Peyer's patch (tissue), 4 donors: ENCODE results near the gene SLC7A7. TPM values are rescaled to one million over a fixed set of nuclear protein-coding genes. Genes with fewer than 3 reads are reported as not detected.
"Not testable (repeated sequence)": the region's sequence is repeated elsewhere in the genome, so short reads cannot be mapped to it uniquely, and the experiment has no call there.

Experiments
- DNase-seq, 3 donors: peaks; one replicate each; pipeline ENCODE4 v3.0.0-alpha.2; 2017 to 2019
- H3K27ac ChIP-seq, 4 donors: fragments of 200-600 bp; sonication (generic); one replicate each; pipeline ENCODE4 v1.5.1; 2016 to 2019
- H3K27me3 ChIP-seq, 2 donors: fragments of 200-600 bp; sonication (generic); one replicate each; pipeline ENCODE4 v1.5.1; 2019
- H3K36me3 ChIP-seq, 3 donors: fragments of 200-600 bp; sonication (generic); one replicate each; pipeline ENCODE4 v1.5.1; 2016 to 2019
- H3K4me1 ChIP-seq, 4 donors: fragments of 200-600 bp; sonication (generic); one replicate each; pipeline ENCODE4 v1.5.1; 2016 to 2019
- H3K4me3 ChIP-seq, 4 donors: fragments of 200-600 bp; sonication (generic); 1 replicate in 3 of 4; 2 replicates in 1 of 4; pipeline ENCODE4 v1.5.1; 2016 to 2019; ENCODE audit warnings: mild to moderate bottlenecking in 1 of 4
- H3K9me3 ChIP-seq, 4 donors: fragments of 200-600 bp; sonication (generic); one replicate each; pipeline ENCODE4 v1.5.1; 2016 to 2019; ENCODE audit warnings: mild to moderate bottlenecking in 1 of 4
- POLR2A ChIP-seq, 2 donors: fragments of 450-650 bp; IDR thresholded peaks; one replicate each; pipeline ENCODE4 v1.5.1; 2017; ENCODE audit warnings: antibody characterized with exemption in 2 of 2, mild to moderate bottlenecking in 2 of 2, moderate library complexity in 2 of 2
- total RNA-seq, 4 donors: library from RNA; depleted of rRNA; stranded (reverse); fragments of >200 nt; gene quantifications; one replicate each; pipeline ENCODE4 v1.1.0, GENCODE V29; 2016
- TF ChIP-seq, protein P1 (sequence below), 6 experiments: fragments of 450-650 bp in 4 of 6; fragments of 200-600 bp in 2 of 6; sonication (generic) in 1 of 6; IDR thresholded peaks; one replicate each; pipeline ENCODE4 v1.5.1; 2017 to 2019; ENCODE audit warnings: antibody characterized with exemption in 6 of 6, mild to moderate bottlenecking in 3 of 6, moderate library complexity in 1 of 6

Gene SLC7A7
- total RNA-seq, 4 donors from 2014 or later = 30.5 to 787 (median 367) TPM

GRCh38 chr14:22737052-22737451 is 78.2 kb downstream of the SLC7A7 start:
- Histone ChIP-seq H3K27ac (no peak overlapping the region), H3K36me3 (no peaks in the 10 kb centered on the region), H3K9me3 (no peaks in the 10 kb centered on the region), H3K4me3 (no peak overlapping the region), H3K27me3 (no peaks in the 10 kb centered on the region), H3K4me1 (no peaks in the 10 kb centered on the region)
- TF ChIP-seq, protein P1, sequence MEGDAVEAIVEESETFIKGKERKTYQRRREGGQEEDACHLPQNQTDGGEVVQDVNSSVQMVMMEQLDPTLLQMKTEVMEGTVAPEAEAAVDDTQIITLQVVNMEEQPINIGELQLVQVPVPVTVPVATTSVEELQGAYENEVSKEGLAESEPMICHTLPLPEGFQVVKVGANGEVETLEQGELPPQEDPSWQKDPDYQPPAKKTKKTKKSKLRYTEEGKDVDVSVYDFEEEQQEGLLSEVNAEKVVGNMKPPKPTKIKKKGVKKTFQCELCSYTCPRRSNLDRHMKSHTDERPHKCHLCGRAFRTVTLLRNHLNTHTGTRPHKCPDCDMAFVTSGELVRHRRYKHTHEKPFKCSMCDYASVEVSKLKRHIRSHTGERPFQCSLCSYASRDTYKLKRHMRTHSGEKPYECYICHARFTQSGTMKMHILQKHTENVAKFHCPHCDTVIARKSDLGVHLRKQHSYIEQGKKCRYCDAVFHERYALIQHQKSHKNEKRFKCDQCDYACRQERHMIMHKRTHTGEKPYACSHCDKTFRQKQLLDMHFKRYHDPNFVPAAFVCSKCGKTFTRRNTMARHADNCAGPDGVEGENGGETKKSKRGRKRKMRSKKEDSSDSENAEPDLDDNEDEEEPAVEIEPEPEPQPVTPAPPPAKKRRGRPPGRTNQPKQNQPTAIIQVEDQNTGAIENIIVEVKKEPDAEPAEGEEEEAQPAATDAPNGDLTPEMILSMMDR (IDR thresholded peaks at IDR 0.05) = no peak
- TF ChIP-seq POLR2A (IDR thresholded peaks at IDR 0.05) = no peak
- DNase-seq = no peak

DNA sequence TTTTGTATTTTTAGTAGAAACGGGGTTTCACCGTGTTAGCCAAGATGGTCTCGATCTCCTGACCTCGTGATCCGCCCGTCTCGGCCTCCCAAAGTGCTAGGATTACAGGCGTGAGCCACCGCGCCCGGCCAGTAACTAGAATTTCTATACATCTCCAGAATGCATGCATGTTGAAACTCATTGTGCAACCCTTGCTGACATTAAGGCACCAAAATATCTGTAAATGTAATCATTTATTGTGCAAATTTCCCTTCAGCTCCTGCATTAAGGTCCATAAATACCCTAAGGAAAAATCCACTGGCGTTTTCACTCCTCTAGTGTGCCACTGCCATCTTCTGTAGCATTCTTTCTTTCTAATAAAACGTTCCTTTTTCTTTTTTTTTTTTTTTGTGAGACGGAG is 78.9 kb downstream of the SLC7A7 start:
- H3K27ac ChIP-seq, H3K36me3 ChIP-seq, DNase-seq, H3K4me1 ChIP-seq, H3K27me3 ChIP-seq, H3K4me3 ChIP-seq, H3K9me3 ChIP-seq: not testable (repeated sequence)

DNA sequence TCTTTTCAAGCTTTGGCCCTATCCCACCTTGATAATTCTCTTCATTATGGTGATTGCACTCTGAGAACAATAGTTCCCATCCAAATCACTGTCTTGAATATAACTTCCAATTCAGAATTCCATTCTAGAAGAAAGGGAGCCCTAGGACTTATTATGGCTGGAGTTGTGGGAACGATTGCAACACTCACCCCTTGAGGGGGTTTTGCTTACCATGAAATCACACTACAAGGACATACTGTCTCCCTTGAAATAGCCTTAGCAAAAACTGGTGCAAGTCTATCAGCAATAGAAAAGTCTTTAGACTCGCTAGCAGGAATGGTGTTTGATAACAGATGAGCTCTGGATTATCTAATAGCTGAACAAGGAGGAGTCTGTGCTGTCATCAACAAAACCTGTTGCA is 80.1 kb downstream of the SLC7A7 start:
- Histone ChIP-seq H3K4me3 (no peak overlapping the region), H3K27me3 (no peaks in the 10 kb centered on the region), H3K4me1 (no peaks in the 10 kb centered on the region), H3K27ac (no peak overlapping the region), H3K9me3 (no peaks in the 10 kb centered on the region), H3K36me3 (no peaks in the 10 kb centered on the region)
- TF ChIP-seq POLR2A (IDR thresholded peaks at IDR 0.05) = no peak
- TF ChIP-seq, protein P1 (IDR thresholded peaks at IDR 0.05) = no peak
- no peak for DNase-seq

DNA sequence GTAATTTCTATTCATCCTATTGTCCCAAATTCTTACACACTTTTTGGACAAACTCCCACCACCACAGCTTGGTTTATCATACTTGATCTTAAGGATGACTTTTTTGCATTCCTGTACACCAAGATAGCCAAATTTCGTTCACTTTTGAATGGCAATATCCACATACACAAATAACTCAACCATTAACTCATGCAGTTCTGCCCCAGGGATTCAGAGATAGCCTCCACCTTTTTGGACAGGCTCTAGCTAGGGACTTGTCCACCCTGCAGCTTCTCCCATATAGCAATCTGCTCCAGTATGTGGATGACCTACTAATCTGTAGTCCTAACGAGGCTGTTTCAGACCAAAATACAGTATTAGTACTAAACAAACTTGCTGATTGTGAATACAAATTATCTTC is 81.4 kb downstream of the SLC7A7 start:
- Histone ChIP-seq H3K4me1 (no peaks in the 10 kb centered on the region), H3K4me3 (no peak overlapping the region), H3K27ac (no peak overlapping the region), H3K9me3 (no peaks in the 10 kb centered on the region), H3K36me3 (no peaks in the 10 kb centered on the region), H3K27me3 (no peaks in the 10 kb centered on the region)
- TF ChIP-seq, protein P1 (IDR thresholded peaks at IDR 0.05) = no peak
- TF ChIP-seq POLR2A (IDR thresholded peaks at IDR 0.05) = no peak
- DNase-seq = no peak

GRCh38 chr14:22732062-22732461 is 83.2 kb downstream of the SLC7A7 start:
- H3K4me1 ChIP-seq, H3K9me3 ChIP-seq, H3K27ac ChIP-seq, H3K4me3 ChIP-seq, H3K36me3 ChIP-seq, DNase-seq, H3K27me3 ChIP-seq: not testable (repeated sequence)

GRCh38 chr14:22726012-22726411 is 89.2 kb downstream of the SLC7A7 start:
- Histone ChIP-seq H3K4me1 (no peaks in the 10 kb centered on the region), H3K27me3 (no peaks in the 10 kb centered on the region)
- TF ChIP-seq POLR2A (IDR thresholded peaks at IDR 0.05) = no peak
- TF ChIP-seq, protein P1 (IDR thresholded peaks at IDR 0.05) = no peak

GRCh38 chr14:22725374-22725773 is 89.9 kb downstream of the SLC7A7 start:
- H3K4me3 ChIP-seq, H3K27me3 ChIP-seq, H3K27ac ChIP-seq, H3K36me3 ChIP-seq, H3K9me3 ChIP-seq, DNase-seq, H3K4me1 ChIP-seq: not testable (repeated sequence)

More at GRCh38 chr14:22726012-22726411, 89.2 kb downstream of the SLC7A7 start:
- Histone ChIP-seq H3K4me3 (no peak overlapping the region), H3K27ac (no peak overlapping the region), H3K9me3 (no peaks in the 10 kb centered on the region), H3K36me3 (no peaks in the 10 kb centered on the region)
- no peak for DNase-seq

DNA sequence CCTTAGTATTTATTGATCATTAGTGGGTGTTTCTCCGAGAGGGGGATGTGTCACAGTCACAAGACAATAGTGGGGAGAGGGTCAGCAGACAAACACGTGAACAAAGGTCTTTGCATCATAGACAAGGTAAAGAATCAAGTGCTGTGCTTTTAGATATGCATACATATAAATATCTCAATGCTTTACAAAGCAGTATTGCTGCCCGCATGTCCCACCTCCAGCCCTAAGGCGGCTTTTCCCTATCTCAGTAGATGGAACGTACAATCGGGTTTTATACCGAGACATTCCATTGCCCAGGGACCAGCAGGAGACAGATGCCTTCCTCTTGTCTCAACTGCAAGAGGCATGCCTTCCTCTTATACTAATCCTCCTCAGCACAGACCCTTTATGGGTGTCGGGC is 90.4 kb downstream of the SLC7A7 start:
- H3K36me3 ChIP-seq, H3K4me3 ChIP-seq, H3K27ac ChIP-seq, DNase-seq, H3K4me1 ChIP-seq, H3K9me3 ChIP-seq, H3K27me3 ChIP-seq: not testable (repeated sequence)
